CD14-positive monocyte (primary cell): ENCODE results near the gene CKAP2L. TPM values are rescaled to one million over a fixed set of nuclear protein-coding genes. Genes with fewer than 3 reads are reported as not detected.

Experiments
- DNase-seq, 3 donors: peaks; one replicate each; pipeline ENCODE4 v3.0.0-alpha.2; 2011 to 2022
- H2AFZ ChIP-seq: 2 replicates; pipeline ENCODE4 v1.6.0; 2012; ENCODE audit warnings: mild to moderate bottlenecking, low read depth, low read length, inconsistent platforms; ENCODE audit not compliant: insufficient read depth, poor library complexity, severe bottlenecking
- H3K27ac ChIP-seq, 2 donors: 1 replicate in 1 of 2; 2 replicates in 1 of 2; pipeline ENCODE4 v1.5.1; 2012 to 2013; ENCODE audit warnings: low read length in 2 of 2, control low read depth in 1 of 2, inconsistent platforms in 1 of 2, low read depth in 1 of 2, mild to moderate bottlenecking in 1 of 2
- H3K27me3 ChIP-seq, 2 donors: one replicate each; pipeline versions ENCODE4 v1.6.0 to v1.6.1; 2011 to 2013; ENCODE audit warnings: low read length in 2 of 2; ENCODE audit not compliant: control insufficient read depth in 2 of 2, insufficient read depth in 2 of 2
- H3K36me3 ChIP-seq, 2 donors: replicated peaks in 1 of 2; 1 replicate in 1 of 2; 2 replicates in 1 of 2; pipeline versions ENCODE4 v1.5.1 to v1.6.1; 2012 to 2013; ENCODE audit warnings: low read length in 2 of 2, control low read depth in 1 of 2, inconsistent platforms in 1 of 2, mild to moderate bottlenecking in 1 of 2; ENCODE audit not compliant: insufficient read depth in 2 of 2, control insufficient read depth in 1 of 2
- H3K4me1 ChIP-seq, 2 donors: 1 replicate in 1 of 2; 2 replicates in 1 of 2; pipeline versions ENCODE4 v1.5.1 to v1.6.1; 2012 to 2013; ENCODE audit warnings: low read length in 2 of 2, control low read depth in 1 of 2, inconsistent platforms in 1 of 2, mild to moderate bottlenecking in 1 of 2, moderate library complexity in 1 of 2; ENCODE audit not compliant: insufficient read depth in 2 of 2, control insufficient read depth in 1 of 2
- H3K4me2 ChIP-seq: replicated peaks from 2 replicates; pipeline ENCODE3; 2012; ENCODE audit warnings: low read length, moderate library complexity, mild to moderate bottlenecking; ENCODE audit not compliant: poor library complexity, severe bottlenecking; ENCODE audit errors: extremely low read depth
- H3K4me3 ChIP-seq, 3 experiments: fragments of 200-600 bp in 1 of 3; sonication (generic) in 1 of 3; replicated peaks in 1 of 3; 1 replicate in 2 of 3; 2 replicates in 1 of 3; pipeline ENCODE4 v1.5.1; 2011 to 2013; ENCODE audit warnings: low read length in 3 of 3, mild to moderate bottlenecking in 3 of 3, control low read depth in 2 of 3, low read depth in 2 of 3, inconsistent platforms in 1 of 3, moderate library complexity in 1 of 3
- H3K79me2 ChIP-seq: 2 replicates; pipeline ENCODE4 v1.6.0; 2012; ENCODE audit warnings: mild to moderate bottlenecking, control low read depth, inconsistent platforms, low read length, moderate library complexity; ENCODE audit not compliant: insufficient read depth
- H3K9ac ChIP-seq: 2 replicates; pipeline ENCODE4 v1.6.0; 2017; ENCODE audit warnings: low read length, mild to moderate bottlenecking; ENCODE audit not compliant: insufficient read depth, poor library complexity, severe bottlenecking
- H3K9me3 ChIP-seq, 2 donors: replicated peaks in 1 of 2; 1 replicate in 1 of 2; 2 replicates in 1 of 2; pipeline versions ENCODE4 v1.5.1 to v1.6.1; 2012 to 2013; ENCODE audit warnings: low read length in 2 of 2, control low read depth in 1 of 2; ENCODE audit not compliant: control insufficient read depth in 1 of 2, insufficient read depth in 1 of 2
- H4K20me1 ChIP-seq: 2 replicates; pipeline ENCODE4 v1.6.0; 2012; ENCODE audit warnings: mild to moderate bottlenecking, low read length, control low read depth, moderate library complexity; ENCODE audit not compliant: insufficient read depth
- H3K27ac Mint-ChIP-seq, 7 donors: one replicate each; pipeline ENCODE4 v1.8.0; 2020; ENCODE audit warnings: mild to moderate bottlenecking in 7 of 7, mixed read lengths in 7 of 7, moderate library complexity in 6 of 7, inconsistent platforms in 2 of 7
- H3K27me3 Mint-ChIP-seq, 3 donors: one replicate each; pipeline ENCODE4 v1.8.0; 2021 to 2022; ENCODE audit warnings: low read depth in 3 of 3, mild to moderate bottlenecking in 3 of 3, mixed read lengths in 3 of 3, moderate library complexity in 3 of 3, inconsistent platforms in 1 of 3
- H3K36me3 Mint-ChIP-seq, 2 donors: one replicate each; pipeline ENCODE4 v1.8.0; 2020; ENCODE audit warnings: mixed read lengths in 2 of 2, inconsistent platforms in 1 of 2, mild to moderate bottlenecking in 1 of 2
- H3K4me1 Mint-ChIP-seq: one replicate; pipeline ENCODE4 v1.8.0; 2020; ENCODE audit warnings: mild to moderate bottlenecking, mixed read lengths
- H3K4me3 Mint-ChIP-seq, 2 donors: one replicate each; pipeline ENCODE4 v1.8.0; 2020; ENCODE audit warnings: mild to moderate bottlenecking in 2 of 2, mixed read lengths in 2 of 2, moderate library complexity in 1 of 2
- H3K9me3 Mint-ChIP-seq, 7 donors: one replicate each; pipeline ENCODE4 v1.8.0; 2020 to 2022; ENCODE audit warnings: mixed read lengths in 7 of 7, mild to moderate bottlenecking in 6 of 7, moderate library complexity in 6 of 7, inconsistent platforms in 2 of 7
- WGBS: methylation state at CpG from one replicate; pipeline ENCODE4 v1.1.5; 2013; ENCODE audit warnings: missing lambda C conversion rate; ENCODE audit not compliant: insufficient coverage; 5-methylcytosine and 5-hydroxymethylcytosine counted together
- intact Hi-C, 2 donors: fragments of 100-400 bp; cut with micrococcal nuclease; formaldehyde crosslinking; loops; one replicate each; pipeline versions ENCODE4 v1.15.0 to v1.15.1; 2023
- polyA plus RNA-seq, 3 donors: library from polyadenylated mRNA; depleted of rRNA in 1 of 3; unstranded in 2 of 3; stranded (reverse) in 1 of 3; fragments of 300-500 nt in 2 of 3; fragments of >200 nt in 1 of 3; fragmentation: Illumina TruSeq in 2 of 3; gene quantifications; 1 replicate in 2 of 3; 2 replicates in 1 of 3; pipeline ENCODE4 v1.2.3, GENCODE V29; 2012 to 2021
- TF ChIP-seq, protein P1 (sequence below): fragments of 200-600 bp; IDR thresholded peaks from one replicate; pipeline ENCODE4 v1.8.0; 2022; ENCODE audit warnings: antibody characterized with exemption, mild to moderate bottlenecking

The CKAP2L gene
- polyA plus RNA-seq, 3 donors, result 0.04 to 0.24 TPM; not detected in 1

DNA sequence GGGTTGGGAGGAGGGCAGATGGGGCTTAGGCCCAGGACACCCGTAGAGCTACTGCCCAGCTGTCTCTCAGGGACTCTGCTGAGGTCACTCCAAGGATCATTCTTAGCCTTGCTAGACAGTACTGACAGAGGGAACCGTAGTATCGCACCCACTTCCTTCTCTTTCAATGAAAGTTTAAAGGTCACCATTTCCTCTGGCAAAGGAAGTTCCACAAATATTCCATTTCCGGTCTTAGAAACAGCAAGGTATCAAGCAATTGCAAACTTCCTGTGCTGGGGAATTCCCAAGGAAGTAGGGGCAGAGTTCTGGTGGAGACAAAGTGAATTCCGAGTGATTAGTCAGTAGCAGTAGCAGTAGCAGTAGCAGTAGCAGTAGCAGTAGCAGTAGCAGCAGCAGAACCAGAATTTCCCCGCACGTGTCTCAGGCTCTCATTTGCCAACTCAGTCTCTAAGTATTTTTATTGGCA is 47.5 kb upstream of the CKAP2L start:
- TF ChIP-seq, protein P1, sequence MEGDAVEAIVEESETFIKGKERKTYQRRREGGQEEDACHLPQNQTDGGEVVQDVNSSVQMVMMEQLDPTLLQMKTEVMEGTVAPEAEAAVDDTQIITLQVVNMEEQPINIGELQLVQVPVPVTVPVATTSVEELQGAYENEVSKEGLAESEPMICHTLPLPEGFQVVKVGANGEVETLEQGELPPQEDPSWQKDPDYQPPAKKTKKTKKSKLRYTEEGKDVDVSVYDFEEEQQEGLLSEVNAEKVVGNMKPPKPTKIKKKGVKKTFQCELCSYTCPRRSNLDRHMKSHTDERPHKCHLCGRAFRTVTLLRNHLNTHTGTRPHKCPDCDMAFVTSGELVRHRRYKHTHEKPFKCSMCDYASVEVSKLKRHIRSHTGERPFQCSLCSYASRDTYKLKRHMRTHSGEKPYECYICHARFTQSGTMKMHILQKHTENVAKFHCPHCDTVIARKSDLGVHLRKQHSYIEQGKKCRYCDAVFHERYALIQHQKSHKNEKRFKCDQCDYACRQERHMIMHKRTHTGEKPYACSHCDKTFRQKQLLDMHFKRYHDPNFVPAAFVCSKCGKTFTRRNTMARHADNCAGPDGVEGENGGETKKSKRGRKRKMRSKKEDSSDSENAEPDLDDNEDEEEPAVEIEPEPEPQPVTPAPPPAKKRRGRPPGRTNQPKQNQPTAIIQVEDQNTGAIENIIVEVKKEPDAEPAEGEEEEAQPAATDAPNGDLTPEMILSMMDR, result no peak
- no peak overlapping the region for H2AFZ ChIP-seq
- H3K4me2 ChIP-seq, result peak overlapping the region; percentile 24
- H3K4me3 Mint-ChIP-seq, result peak overlapping the region in 1 of 2 donors; percentile 35
- H3K27ac Mint-ChIP-seq, result peak overlapping the region; percentile 34 to 91 (median 61)
- H4K20me1 ChIP-seq, result no peaks in the 10 kb centered on the region
- peak overlapping the region in 1 of 3 experiments; percentile 28 for H3K4me3 ChIP-seq
- 33% methylated on average over 1 of the region's 7 CpGs for WGBS
- H3K9me3 ChIP-seq, result peaks cover 0 to 3% of the 10 kb centered on the region in 2 donors
- peaks cover 24 to 33% of the 10 kb centered on the region in 2 donors for H3K4me1 ChIP-seq
- peak overlapping the region in 1 of 2 donors; percentile 32 for H3K27ac ChIP-seq
- H3K9ac ChIP-seq, result no peak overlapping the region
- no peaks in the 10 kb centered on the region for H3K36me3 ChIP-seq
- no peaks in the 10 kb centered on the region for H3K79me2 ChIP-seq
- peaks cover 0 to 10% (median 7%) of the 10 kb centered on the region in 3 donors for H3K27me3 Mint-ChIP-seq
- H3K9me3 Mint-ChIP-seq, result peaks cover 6 to 13% (median 7%) of the 10 kb centered on the region in 7 donors
- no peaks in the 10 kb centered on the region for H3K27me3 ChIP-seq
- peaks cover 29% of the 10 kb centered on the region for H3K4me1 Mint-ChIP-seq
- peak; percentile 64 to 99 (median 89) for DNase-seq
- intact Hi-C loops, result no loop called here
- H3K36me3 Mint-ChIP-seq, result no peaks in the 10 kb centered on the region

DNA sequence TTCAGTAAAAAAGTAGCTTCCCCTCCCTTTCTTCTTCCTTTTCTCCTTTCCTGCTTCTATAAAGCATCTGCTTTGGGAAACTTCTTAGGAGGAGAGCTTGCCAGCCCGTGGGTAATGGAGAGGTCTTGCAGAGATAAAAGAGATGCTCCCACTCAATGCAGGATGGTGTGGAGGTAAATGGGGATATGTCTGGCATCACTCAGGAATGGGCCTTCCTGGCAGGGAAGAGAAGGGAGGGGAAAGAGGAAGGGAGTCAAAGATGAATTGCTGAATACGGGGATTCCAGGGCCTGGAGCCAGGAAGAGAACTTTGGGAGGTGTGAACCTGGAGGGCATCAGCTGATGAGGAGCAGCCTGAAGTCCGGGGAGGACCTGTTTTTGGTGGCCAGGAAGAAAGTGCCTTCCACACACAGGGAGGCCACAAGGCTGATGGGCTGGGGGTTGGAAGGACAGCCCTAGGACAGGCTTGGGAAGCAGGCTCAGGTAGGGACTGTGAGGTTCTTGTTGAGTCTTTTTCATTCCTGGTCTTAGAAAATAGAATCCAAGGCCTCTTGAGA is 46.9 kb upstream of the CKAP2L start:
- Mint-ChIP-seq H3K36me3 (no peaks in the 10 kb centered on the region), H3K9me3 (peaks cover 6 to 13% (median 7%) of the 10 kb centered on the region in 7 donors), H3K4me1 (peaks cover 29% of the 10 kb centered on the region), H3K27me3 (peaks cover 0 to 10% (median 7%) of the 10 kb centered on the region in 3 donors), H3K27ac (peak overlapping the region; percentile 34 to 91 (median 61)), H3K4me3 (peak overlapping the region in 1 of 2 donors; percentile 66)
- TF ChIP-seq, protein P1, result no peak
- H3K79me2 ChIP-seq, result no peaks in the 10 kb centered on the region
- no peaks in the 10 kb centered on the region for H4K20me1 ChIP-seq
- H3K4me1 ChIP-seq, result peaks cover 24 to 33% of the 10 kb centered on the region in 2 donors
- peak in 1 of 3 donors; percentile 27 for DNase-seq
- no peaks in the 10 kb centered on the region for H3K27me3 ChIP-seq
- no peak overlapping the region for H2AFZ ChIP-seq
- intact Hi-C loops, result no loop called here
- H3K27ac ChIP-seq, result peak overlapping the region in 1 of 2 donors; percentile 32
- 71% methylated on average over 2 of the region's 3 CpGs for WGBS
- peak overlapping the region; percentile 24 for H3K4me2 ChIP-seq
- H3K4me3 ChIP-seq, result peak overlapping the region in 1 of 3 experiments; percentile 28
- no peaks in the 10 kb centered on the region for H3K36me3 ChIP-seq
- H3K9ac ChIP-seq, result no peak overlapping the region
- H3K9me3 ChIP-seq, result peaks cover 0 to 3% of the 10 kb centered on the region in 2 donors
